ENCODE results near the gene SUPT5H. TPM values are rescaled to one million over a fixed set of nuclear protein-coding genes. Genes with fewer than 3 reads are reported as not detected.
A peak's percentile ranks its signal among the peaks of the same experiment; 100 is the strongest.

SUPT5H gene
- total RNA-seq, 2 donors from 2014 or later, result 81.7 to 95.1 TPM

DNA sequence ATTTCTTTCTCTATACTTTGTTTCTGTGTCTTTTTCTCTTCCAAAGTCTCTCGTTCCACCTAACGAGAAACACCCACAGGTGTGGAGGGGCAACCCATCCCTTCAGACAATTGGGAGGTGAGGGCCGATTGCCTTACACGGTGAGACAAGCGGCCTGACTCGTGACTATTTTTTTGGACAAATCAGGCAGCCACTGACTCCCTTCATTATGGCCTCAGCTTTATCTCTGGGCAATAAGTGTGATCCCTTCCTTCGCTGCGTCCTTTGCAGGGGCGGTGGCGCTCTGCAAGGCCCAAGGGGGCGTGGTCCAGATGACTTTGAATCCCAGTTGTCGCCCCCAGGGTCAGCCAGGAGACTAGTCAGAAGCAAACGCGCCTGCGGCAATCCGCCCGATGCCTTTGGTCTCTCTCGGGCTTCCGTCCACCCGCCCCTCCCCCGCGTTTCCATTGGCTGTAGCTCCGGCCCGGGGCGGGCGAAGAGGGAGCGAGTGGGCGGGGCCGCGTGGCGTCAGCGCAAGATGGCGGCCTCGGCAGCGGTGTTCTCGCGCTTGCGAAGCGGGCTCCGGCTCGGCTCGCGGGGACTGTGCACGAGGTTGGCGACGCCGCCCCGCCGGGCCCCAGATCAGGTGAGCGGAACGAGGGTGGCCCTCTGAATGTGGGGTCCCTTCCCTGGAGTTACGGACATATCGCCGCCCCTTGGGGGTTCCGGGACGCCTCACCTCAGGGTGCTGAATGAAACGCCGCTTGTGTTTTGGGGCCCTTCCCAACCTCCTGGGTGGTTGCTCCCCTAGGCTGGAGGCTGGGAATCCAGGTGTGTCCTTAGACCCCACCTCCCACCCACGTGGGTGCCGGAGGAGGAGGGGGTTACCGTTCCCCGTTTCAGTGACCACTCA lies 35.2 kb downstream of the SUPT5H start, which contains the start of gene TIMM50:
Gene TIMM50, plus strand, starts transcription at position 502 of the 892 bp plus-strand sequence. Its CDS starts 16 bp downstream, at position 518.
- Histone ChIP-seq H3K27me3 (no peaks in the 10 kb centered on the region), H3K9me3 (no peaks in the 10 kb centered on the region), H3K4me3 (peak within 1 kb of the TSS; percentile 68 to 99), H3K4me1 (peaks cover 0 to 19% of the 10 kb centered on the region in 2 donors), H3K36me3 (peaks cover 10% of the 10 kb centered on the region), H3K27ac (peak within 1 kb of the TSS; percentile 63 to 85)
- peak; percentile 98 for DNase-seq (ENCODE audit: low spot score)
- TF ChIP-seq, protein P1, sequence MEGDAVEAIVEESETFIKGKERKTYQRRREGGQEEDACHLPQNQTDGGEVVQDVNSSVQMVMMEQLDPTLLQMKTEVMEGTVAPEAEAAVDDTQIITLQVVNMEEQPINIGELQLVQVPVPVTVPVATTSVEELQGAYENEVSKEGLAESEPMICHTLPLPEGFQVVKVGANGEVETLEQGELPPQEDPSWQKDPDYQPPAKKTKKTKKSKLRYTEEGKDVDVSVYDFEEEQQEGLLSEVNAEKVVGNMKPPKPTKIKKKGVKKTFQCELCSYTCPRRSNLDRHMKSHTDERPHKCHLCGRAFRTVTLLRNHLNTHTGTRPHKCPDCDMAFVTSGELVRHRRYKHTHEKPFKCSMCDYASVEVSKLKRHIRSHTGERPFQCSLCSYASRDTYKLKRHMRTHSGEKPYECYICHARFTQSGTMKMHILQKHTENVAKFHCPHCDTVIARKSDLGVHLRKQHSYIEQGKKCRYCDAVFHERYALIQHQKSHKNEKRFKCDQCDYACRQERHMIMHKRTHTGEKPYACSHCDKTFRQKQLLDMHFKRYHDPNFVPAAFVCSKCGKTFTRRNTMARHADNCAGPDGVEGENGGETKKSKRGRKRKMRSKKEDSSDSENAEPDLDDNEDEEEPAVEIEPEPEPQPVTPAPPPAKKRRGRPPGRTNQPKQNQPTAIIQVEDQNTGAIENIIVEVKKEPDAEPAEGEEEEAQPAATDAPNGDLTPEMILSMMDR (IDR thresholded peaks at IDR 0.05), result peak in 1 of 2 donors; percentile 22

DNA sequence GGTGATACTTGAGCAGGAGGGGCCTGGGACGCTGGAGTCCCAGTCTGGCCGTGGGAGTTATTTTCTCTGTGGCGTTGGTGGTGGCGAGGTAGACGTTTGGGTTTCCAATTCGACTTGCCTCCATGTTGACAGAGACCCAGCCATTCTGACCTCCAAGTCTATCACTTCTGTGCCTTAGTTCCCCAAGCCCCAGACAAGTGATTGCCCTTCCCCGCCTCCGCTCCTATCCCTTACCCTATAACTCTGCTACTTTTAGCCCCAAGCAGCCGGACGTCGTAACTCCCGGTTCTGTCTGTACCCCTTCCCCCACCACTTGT lies 35.8 kb downstream of the SUPT5H start:
- Histone ChIP-seq H3K27me3 (no peaks in the 10 kb centered on the region), H3K36me3 (peaks cover 10% of the 10 kb centered on the region), H3K4me3 (peak overlapping the region; percentile 68 to 99), H3K9me3 (no peaks in the 10 kb centered on the region), H3K27ac (peak overlapping the region; percentile 63 to 85), H3K4me1 (peaks cover 0 to 17% of the 10 kb centered on the region in 2 donors)
- TF ChIP-seq, protein P1 (IDR thresholded peaks at IDR 0.05), result no peak
- DNase-seq (ENCODE audit: low spot score), result no peak

DNA sequence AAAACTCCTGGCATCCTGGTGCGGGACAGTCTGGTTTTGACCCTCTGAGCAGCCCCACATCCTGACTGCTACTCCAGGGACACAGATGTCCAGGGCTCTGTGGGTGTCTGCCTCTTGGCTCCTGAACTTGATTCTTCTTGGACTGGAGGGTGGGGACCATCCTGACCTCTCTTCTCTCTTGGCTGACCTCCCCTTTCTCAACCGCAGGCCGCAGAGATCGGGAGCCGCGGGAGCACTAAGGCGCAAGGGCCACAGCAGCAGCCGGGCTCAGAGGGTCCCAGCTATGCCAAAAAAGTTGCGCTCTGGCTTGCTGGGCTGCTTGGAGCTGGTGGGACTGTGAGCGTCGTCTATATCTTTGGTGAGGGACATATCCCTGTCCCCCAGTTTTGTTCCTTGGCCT lies 36.3 kb downstream of the SUPT5H start:
- H3K27me3 ChIP-seq, result no peaks in the 10 kb centered on the region
- H3K4me1 ChIP-seq, result peaks cover 0 to 17% of the 10 kb centered on the region in 2 donors
- H3K9me3 ChIP-seq, result no peaks in the 10 kb centered on the region
- peaks cover 12% of the 10 kb centered on the region for H3K36me3 ChIP-seq
- TF ChIP-seq, protein P1 (IDR thresholded peaks at IDR 0.05), result no peak
- DNase-seq (ENCODE audit: low spot score), result no peak
- peak overlapping the region; percentile 68 to 99 for H3K4me3 ChIP-seq
- H3K27ac ChIP-seq, result no peak overlapping the region

DNA sequence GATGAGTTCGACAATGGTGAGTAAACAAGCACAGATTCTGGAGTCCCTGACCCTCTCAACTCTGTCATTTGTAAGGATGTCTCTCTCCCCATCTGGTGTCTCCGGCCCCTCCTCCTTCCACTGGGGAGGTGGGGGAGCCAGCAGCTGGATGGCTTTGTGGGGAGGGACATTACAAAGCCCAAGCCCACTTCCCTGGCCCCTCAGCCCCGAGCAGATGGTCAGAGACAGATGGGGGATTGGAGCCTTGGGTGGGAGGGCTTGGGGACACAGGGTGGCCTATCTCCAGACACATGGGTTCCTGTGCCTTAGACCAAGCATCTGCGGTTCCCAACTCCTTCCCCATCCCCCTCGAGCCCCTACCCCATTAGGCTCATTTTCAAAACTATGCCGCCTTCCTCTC lies 37.8 kb downstream of the SUPT5H start:
- TF ChIP-seq, protein P1 (IDR thresholded peaks at IDR 0.05), result no peak
- no peak overlapping the region for H3K4me3 ChIP-seq
- no peak for DNase-seq (ENCODE audit: low spot score)
- no peaks in the 10 kb centered on the region for H3K9me3 ChIP-seq
- no peaks in the 10 kb centered on the region for H3K27me3 ChIP-seq
- H3K36me3 ChIP-seq, result peaks cover 22% of the 10 kb centered on the region
- H3K4me1 ChIP-seq, result peaks cover 0 to 17% of the 10 kb centered on the region in 2 donors
- no peak overlapping the region for H3K27ac ChIP-seq

DNA sequence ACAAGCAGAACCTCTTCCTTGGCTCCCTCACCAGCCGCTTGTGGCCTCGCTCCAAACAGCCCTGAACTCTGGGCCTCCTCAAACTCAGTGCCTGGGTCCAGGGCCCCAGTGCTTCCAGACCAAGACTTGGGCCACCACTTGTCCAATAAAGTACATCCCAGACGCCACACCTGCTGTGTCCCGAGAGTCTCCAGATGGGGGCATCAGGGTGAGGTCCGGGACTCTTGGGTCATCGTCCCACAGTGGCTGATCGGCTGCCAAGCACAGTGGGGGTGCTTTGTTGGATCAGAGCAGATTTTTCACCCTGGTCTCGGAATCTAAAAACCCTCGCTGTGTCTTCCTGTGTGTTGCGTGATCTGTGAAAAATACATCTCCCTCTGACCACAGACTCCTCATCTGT lies 44.4 kb downstream of the SUPT5H start:
- H3K9me3 ChIP-seq, result no peaks in the 10 kb centered on the region
- H3K27ac ChIP-seq, result no peak overlapping the region
- H3K4me1 ChIP-seq, result no peaks in the 10 kb centered on the region
- H3K4me3 ChIP-seq, result no peak overlapping the region
- TF ChIP-seq, protein P1 (IDR thresholded peaks at IDR 0.05), result no peak
- no peaks in the 10 kb centered on the region for H3K27me3 ChIP-seq
- no peak for DNase-seq (ENCODE audit: low spot score)
- H3K36me3 ChIP-seq, result peaks cover 54% of the 10 kb centered on the region

Measured in right atrium auricular region (tissue), 2 donors.